Measurements from ENCODE around the gene IRX3.

GRCh38 chr16:54287131-54288029 lies 793 bp upstream of the IRX3 start:
- TF ChIP-seq POLR2A (IDR thresholded peaks at IDR 0.05): no peak
- no peak for TF ChIP-seq CTCF (IDR thresholded peaks at IDR 0.05)
- TF ChIP-seq POLR2AphosphoS5 (IDR thresholded peaks at IDR 0.05): no peak

Data from prostate gland (tissue), 2 donors.